IMR-90 (cell line): ENCODE measurements around the gene PGLYRP2. TPM values are rescaled to one million over a fixed set of nuclear protein-coding genes. Genes with fewer than 3 reads are reported as not detected.

Experiments used
- ATAC-seq: fragments of 200-7000 bp; cut with Tn5 transposase; 2 replicates; pipeline ENCODE4 v1.9.1; 2020; ENCODE audit warnings: low read depth, mild to moderate bottlenecking, moderate library complexity
- BruUV-seq: library from RNA; stranded (reverse); fragments of 400-500 nt; replicated peaks from 2 replicates; lab custom pipeline; 2021; lab: Mats Ljungman, UMichigan
- CTCF ChIA-PET: fragments of 300-600 bp; formaldehyde crosslinking; extraction: SDS; loops from one replicate; lab custom pipeline; 2021; ENCODE audit warnings: antibody characterized with exemption; lab: Yijun Ruan, JAX
- POLR2A ChIA-PET: fragments of 300-600 bp; sonication (Branson Sonifier 250); formaldehyde crosslinking; loops from one replicate; lab custom pipeline; 2022; ENCODE audit warnings: antibody characterized with exemption; ENCODE audit not compliant: unreplicated experiment; lab: Charles Lee
- DNase-seq: peaks from one replicate; pipeline ENCODE4 v3.0.0; 2013
- H2AFZ ChIP-seq: replicated peaks from 2 replicates; pipeline ENCODE3; 2013; ENCODE audit warnings: low read length, mild to moderate bottlenecking; ENCODE audit not compliant: poor library complexity
- H2AK5ac ChIP-seq: 2 replicates; pipeline ENCODE4 v1.6.1; 2013; ENCODE audit warnings: low read depth, low read length, inconsistent platforms
- H2AK9ac ChIP-seq: replicated peaks from 2 replicates; pipeline ENCODE3; 2013; ENCODE audit warnings: mild to moderate bottlenecking, low read depth, low read length, moderate library complexity; ENCODE audit not compliant: poor library complexity
- H2BK120ac ChIP-seq: 2 replicates; pipeline ENCODE4 v1.6.1; 2013; ENCODE audit warnings: low read depth, low read length, inconsistent platforms
- H2BK15ac ChIP-seq: 3 replicates; pipeline ENCODE4 v1.6.1; 2013; ENCODE audit warnings: low read depth, low read length, inconsistent platforms
- H2BK20ac ChIP-seq: 2 replicates; pipeline ENCODE4 v1.6.1; 2013; ENCODE audit warnings: low read depth, mild to moderate bottlenecking, inconsistent platforms, low read length, moderate library complexity
- H2BK5ac ChIP-seq: 2 replicates; pipeline ENCODE4 v1.6.1; 2013; ENCODE audit warnings: mild to moderate bottlenecking, low read depth, low read length, inconsistent platforms; ENCODE audit not compliant: poor library complexity, severe bottlenecking
- H3K14ac ChIP-seq: replicated peaks from 2 replicates; pipeline ENCODE4 v1.6.1; 2013; ENCODE audit warnings: low read depth, low read length, inconsistent platforms
- H3K18ac ChIP-seq: 2 replicates; pipeline ENCODE4 v1.6.1; 2013; ENCODE audit warnings: low read depth, low read length, control low read depth
- H3K23ac ChIP-seq: 2 replicates; pipeline ENCODE4 v1.6.1; 2013; ENCODE audit warnings: low read depth, low read length, inconsistent platforms
- H3K27ac ChIP-seq: 2 replicates; pipeline ENCODE4 v1.5.1; 2013; ENCODE audit warnings: mild to moderate bottlenecking, control low read depth, low read length; ENCODE audit not compliant: insufficient read depth
- H3K27me3 ChIP-seq: 2 replicates; pipeline ENCODE4 v1.6.1; 2013; ENCODE audit warnings: low read length; ENCODE audit not compliant: control insufficient read depth, insufficient read depth
- H3K36me3 ChIP-seq: 2 replicates; pipeline ENCODE4 v1.6.1; 2013; ENCODE audit warnings: low read length, mixed read lengths; ENCODE audit not compliant: control insufficient read depth, insufficient read depth
- H3K4ac ChIP-seq: 2 replicates; pipeline ENCODE4 v1.6.1; 2013; ENCODE audit warnings: low read depth, low read length, inconsistent platforms
- H3K4me1 ChIP-seq: 2 replicates; pipeline ENCODE4 v1.6.1; 2013; ENCODE audit warnings: low read length, mixed read lengths; ENCODE audit not compliant: control insufficient read depth, insufficient read depth
- H3K4me2 ChIP-seq: 2 replicates; pipeline ENCODE4 v1.6.1; 2013; ENCODE audit warnings: low read depth, mild to moderate bottlenecking, control low read depth, low read length, moderate library complexity
- H3K4me3 ChIP-seq: 2 replicates; pipeline ENCODE4 v1.5.1; 2013; ENCODE audit warnings: low read depth, mild to moderate bottlenecking, control low read depth, low read length, moderate library complexity; ENCODE audit not compliant: insufficient read depth
- H3K56ac ChIP-seq: 2 replicates; pipeline ENCODE4 v1.6.1; 2013; ENCODE audit warnings: low read length, inconsistent platforms; ENCODE audit not compliant: insufficient read depth; ENCODE audit errors: extremely low read depth
- H3K79me1 ChIP-seq, 2 experiments: 2 replicates each; pipeline ENCODE4 v1.6.1; 2013; ENCODE audit warnings: low read length in 2 of 2, inconsistent platforms in 1 of 2, low read depth in 1 of 2
- H3K9ac ChIP-seq: 2 replicates; pipeline ENCODE4 v1.6.1; 2013; ENCODE audit warnings: low read depth, low read length, control low read depth
- H3K9me1 ChIP-seq: 2 replicates; pipeline ENCODE4 v1.6.1; 2013; ENCODE audit warnings: low read length, inconsistent platforms; ENCODE audit not compliant: insufficient read depth
- H3K9me3 ChIP-seq: 2 replicates; pipeline ENCODE4 v1.6.1; 2013; ENCODE audit warnings: low read length; ENCODE audit not compliant: control insufficient read depth, insufficient read depth
- H4K20me1 ChIP-seq: 2 replicates; pipeline ENCODE4 v1.6.1; 2013; ENCODE audit warnings: low read length, inconsistent platforms; ENCODE audit not compliant: insufficient read depth
- H4K5ac ChIP-seq: 2 replicates; pipeline ENCODE4 v1.6.1; 2013; ENCODE audit warnings: mild to moderate bottlenecking, low read depth, low read length, control low read depth
- H4K8ac ChIP-seq, 2 experiments: 2 replicates each; pipeline ENCODE4 v1.6.1; 2013; ENCODE audit warnings: low read depth in 2 of 2, low read length in 2 of 2, control low read depth in 1 of 2, inconsistent platforms in 1 of 2
- H4K91ac ChIP-seq: 2 replicates; pipeline ENCODE4 v1.6.1; 2013; ENCODE audit warnings: low read depth, low read length, inconsistent platforms; ENCODE audit not compliant: insufficient read depth
- CEBPB ChIP-seq: IDR thresholded peaks from 2 replicates; pipeline ENCODE4 v1.6.1; 2012; ENCODE audit warnings: low read depth, low read length, improper control_type of control experiment
- CHD1 ChIP-seq: IDR thresholded peaks from 2 replicates; pipeline ENCODE4 v1.6.1; 2012; ENCODE audit warnings: low read depth, low read length, improper control_type of control experiment
- FOS ChIP-seq: fragments of 150-350 bp; IDR thresholded peaks from 2 replicates; pipeline ENCODE4 v1.6.1; 2016; ENCODE audit warnings: low read depth, low read length
- MAZ ChIP-seq: IDR thresholded peaks from 2 replicates; pipeline ENCODE4 v1.6.1; 2012; ENCODE audit warnings: low read depth, mild to moderate bottlenecking, low read length, improper control_type of control experiment, moderate library complexity, borderline replicate concordance
- MXI1 ChIP-seq: IDR thresholded peaks from 2 replicates; pipeline ENCODE4 v1.6.1; 2012; ENCODE audit warnings: low read depth, mild to moderate bottlenecking, low read length, moderate library complexity, borderline replicate concordance
- POLR2A ChIP-seq: IDR thresholded peaks from 2 replicates; pipeline ENCODE4 v1.6.1; 2012; ENCODE audit warnings: mild to moderate bottlenecking, low read depth, low read length
- RAD21 ChIP-seq: IDR thresholded peaks from 2 replicates; pipeline ENCODE4 v1.6.1; 2012; ENCODE audit warnings: low read length, improper control_type of control experiment
- RCOR1 ChIP-seq: IDR thresholded peaks from 2 replicates; pipeline ENCODE4 v1.6.1; 2012; ENCODE audit warnings: mild to moderate bottlenecking, low read length, improper control_type of control experiment; ENCODE audit not compliant: insufficient replicate concordance
- RFX5 ChIP-seq: IDR thresholded peaks from 2 replicates; pipeline ENCODE4 v1.8.0; 2012; ENCODE audit warnings: low read depth, mild to moderate bottlenecking, low read length, moderate library complexity
- SMC3 ChIP-seq: fragments of 150-350 bp; IDR thresholded peaks from 2 replicates; pipeline ENCODE4 v1.6.1; 2016; ENCODE audit warnings: low read depth, mild to moderate bottlenecking, antibody characterized with exemption, low read length, moderate library complexity
- WGBS, 2 experiments: methylation state at CpG; one replicate each; pipeline versions ENCODE4 v1.1.5 to v1.1.7; 2013; ENCODE audit warnings: missing lambda C conversion rate in 2 of 2; ENCODE audit not compliant: insufficient read length in 1 of 2; ENCODE audit errors: extremely low coverage in 2 of 2; 5-methylcytosine and 5-hydroxymethylcytosine counted together
- dilution Hi-C: fragments of 300-500 bp; cut with HindIII; formaldehyde crosslinking; loops from one replicate; pipeline ENCODE4 v1.14.3; 2018; ENCODE audit warnings: low sequenced_read_pairs; ENCODE audit not compliant: unreplicated experiment
- in situ Hi-C: fragments of 300-500 bp; cut with MboI; formaldehyde crosslinking; loops from 3 replicates; pipeline ENCODE4 v1.14.3; 2019; ENCODE audit warnings: low sequenced_read_pairs, inconsistent platforms, mixed read lengths
- intact Hi-C: fragments of 100-400 bp; cut with micrococcal nuclease; formaldehyde crosslinking; loops from 2 replicates; pipeline ENCODE4 v1.10.0; 2022
- polyA plus RNA-seq, 3 experiments: library from polyadenylated mRNA; depleted of rRNA; stranded (reverse); fragments of >200 nt; gene quantifications; 2 replicates each; pipeline ENCODE4 v1.2.3, GENCODE V29; 2012; ENCODE audit warnings: low replicate concordance in 1 of 3
- total RNA-seq: library from RNA; depleted of rRNA; stranded (reverse); fragments of >200 nt; gene quantifications from 2 replicates; pipeline ENCODE4 v1.2.3, GENCODE V29; 2012
- TF ChIP-seq, protein P1 (sequence below): fragments of 150-350 bp; IDR thresholded peaks from 2 replicates; pipeline ENCODE4 v1.6.1; 2016; ENCODE audit warnings: low read depth, mild to moderate bottlenecking, low read length, moderate library complexity, borderline replicate concordance
- TF ChIP-seq, protein P2 (sequence below): fragments of 150-350 bp; IDR thresholded peaks from 2 replicates; pipeline ENCODE4 v1.6.1; 2017; ENCODE audit warnings: mild to moderate bottlenecking, antibody characterized with exemption, low read length, low read depth
- TF ChIP-seq, protein P3 (sequence below): conservative IDR thresholded peaks from 2 replicates; pipeline ENCODE4 v1.5.1; 2012; ENCODE audit warnings: mild to moderate bottlenecking, low read depth, low read length, improper control_type of control experiment

The PGLYRP2 gene
- total and polyA plus RNA-seq, 2 of the 4 experiments (the other 2 are of a cell fraction): not detected

DNA sequence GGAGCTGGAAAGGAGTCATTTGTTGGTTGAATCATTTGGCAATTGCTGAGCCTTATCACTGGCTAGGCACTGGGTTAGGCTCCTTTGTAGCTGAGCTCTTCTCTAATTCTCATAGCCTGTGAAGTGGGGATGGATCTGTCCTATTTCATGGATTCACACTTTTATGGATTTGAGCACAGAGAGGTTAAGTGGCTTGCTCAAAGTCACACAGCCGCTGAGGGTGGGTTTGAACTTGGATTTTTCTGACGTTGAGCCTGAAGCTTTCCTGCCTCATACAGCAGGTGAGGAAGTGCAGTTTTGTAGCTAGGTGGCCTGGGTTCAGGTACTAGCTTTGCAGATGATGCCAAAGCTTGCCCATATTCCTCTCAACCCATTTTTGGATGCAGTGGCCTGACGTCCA, 48.4 kb upstream of the PGLYRP2 start:
- no peak for DNase-seq
- Histone ChIP-seq H3K79me1 (no peaks in the 10 kb centered on the region), H2BK120ac (no peak overlapping the region), H3K9me1 (no peaks in the 10 kb centered on the region), H3K36me3 (no peaks in the 10 kb centered on the region), H3K4me2 (no peak overlapping the region), H4K5ac (no peak overlapping the region), H3K27ac (no peak overlapping the region), H3K4me3 (no peak overlapping the region), H4K91ac (no peak overlapping the region), H3K9ac (no peak overlapping the region), H2AK5ac (no peak overlapping the region), H2AK9ac (no peak overlapping the region), H2BK20ac (no peak overlapping the region), H4K20me1 (no peaks in the 10 kb centered on the region), H3K18ac (no peak overlapping the region), H3K4ac (no peak overlapping the region), H3K56ac (no peak overlapping the region), H4K8ac (no peak overlapping the region), H3K27me3 (no peaks in the 10 kb centered on the region), H3K23ac (no peak overlapping the region), H2BK5ac (no peak overlapping the region), H3K14ac (no peak overlapping the region), H3K9me3 (no peaks in the 10 kb centered on the region), H2AFZ (no peak overlapping the region), H2BK15ac (no peak overlapping the region), H3K4me1 (no peaks in the 10 kb centered on the region)
- intact Hi-C loops (no loop called here), dilution Hi-C loops (no loop called here), in situ Hi-C loops (no loop called here)
- ATAC-seq: no peak
- 40% methylated on average over 2 of the region's 3 CpGs; no CpG with 5 or more reads in 1 of the 2 experiments for WGBS, 2 experiments
- TF ChIP-seq RAD21 (no peak), RCOR1 (no peak), RFX5 (no peak), CHD1 (no peak), CEBPB (no peak), SMC3 (no peak), MXI1 (no peak), MAZ (no peak), FOS (no peak), POLR2A (no peak)
- TF ChIP-seq, protein P1, sequence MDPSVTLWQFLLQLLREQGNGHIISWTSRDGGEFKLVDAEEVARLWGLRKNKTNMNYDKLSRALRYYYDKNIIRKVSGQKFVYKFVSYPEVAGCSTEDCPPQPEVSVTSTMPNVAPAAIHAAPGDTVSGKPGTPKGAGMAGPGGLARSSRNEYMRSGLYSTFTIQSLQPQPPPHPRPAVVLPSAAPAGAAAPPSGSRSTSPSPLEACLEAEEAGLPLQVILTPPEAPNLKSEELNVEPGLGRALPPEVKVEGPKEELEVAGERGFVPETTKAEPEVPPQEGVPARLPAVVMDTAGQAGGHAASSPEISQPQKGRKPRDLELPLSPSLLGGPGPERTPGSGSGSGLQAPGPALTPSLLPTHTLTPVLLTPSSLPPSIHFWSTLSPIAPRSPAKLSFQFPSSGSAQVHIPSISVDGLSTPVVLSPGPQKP: no peak
- TF ChIP-seq, protein P2, sequence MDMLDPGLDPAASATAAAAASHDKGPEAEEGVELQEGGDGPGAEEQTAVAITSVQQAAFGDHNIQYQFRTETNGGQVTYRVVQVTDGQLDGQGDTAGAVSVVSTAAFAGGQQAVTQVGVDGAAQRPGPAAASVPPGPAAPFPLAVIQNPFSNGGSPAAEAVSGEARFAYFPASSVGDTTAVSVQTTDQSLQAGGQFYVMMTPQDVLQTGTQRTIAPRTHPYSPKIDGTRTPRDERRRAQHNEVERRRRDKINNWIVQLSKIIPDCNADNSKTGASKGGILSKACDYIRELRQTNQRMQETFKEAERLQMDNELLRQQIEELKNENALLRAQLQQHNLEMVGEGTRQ: no peak
- TF ChIP-seq, protein P3, sequence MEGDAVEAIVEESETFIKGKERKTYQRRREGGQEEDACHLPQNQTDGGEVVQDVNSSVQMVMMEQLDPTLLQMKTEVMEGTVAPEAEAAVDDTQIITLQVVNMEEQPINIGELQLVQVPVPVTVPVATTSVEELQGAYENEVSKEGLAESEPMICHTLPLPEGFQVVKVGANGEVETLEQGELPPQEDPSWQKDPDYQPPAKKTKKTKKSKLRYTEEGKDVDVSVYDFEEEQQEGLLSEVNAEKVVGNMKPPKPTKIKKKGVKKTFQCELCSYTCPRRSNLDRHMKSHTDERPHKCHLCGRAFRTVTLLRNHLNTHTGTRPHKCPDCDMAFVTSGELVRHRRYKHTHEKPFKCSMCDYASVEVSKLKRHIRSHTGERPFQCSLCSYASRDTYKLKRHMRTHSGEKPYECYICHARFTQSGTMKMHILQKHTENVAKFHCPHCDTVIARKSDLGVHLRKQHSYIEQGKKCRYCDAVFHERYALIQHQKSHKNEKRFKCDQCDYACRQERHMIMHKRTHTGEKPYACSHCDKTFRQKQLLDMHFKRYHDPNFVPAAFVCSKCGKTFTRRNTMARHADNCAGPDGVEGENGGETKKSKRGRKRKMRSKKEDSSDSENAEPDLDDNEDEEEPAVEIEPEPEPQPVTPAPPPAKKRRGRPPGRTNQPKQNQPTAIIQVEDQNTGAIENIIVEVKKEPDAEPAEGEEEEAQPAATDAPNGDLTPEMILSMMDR: no peak
- no TSS peak for BruUV-seq
- POLR2A ChIA-PET: no interaction called here
- CTCF ChIA-PET: no interaction called here
